GM21737 (cell line): ENCODE data around the gene TRIM66.

ENCODE experiments used
- ATAC-seq: cut with Tn5 transposase; IDR thresholded peaks from one replicate; pipeline ENCODE4 v1.9.1; 2021; ENCODE audit warnings: mild to moderate bottlenecking, moderate library complexity; ENCODE audit not compliant: unreplicated experiment

Gene TRIM66

DNA sequence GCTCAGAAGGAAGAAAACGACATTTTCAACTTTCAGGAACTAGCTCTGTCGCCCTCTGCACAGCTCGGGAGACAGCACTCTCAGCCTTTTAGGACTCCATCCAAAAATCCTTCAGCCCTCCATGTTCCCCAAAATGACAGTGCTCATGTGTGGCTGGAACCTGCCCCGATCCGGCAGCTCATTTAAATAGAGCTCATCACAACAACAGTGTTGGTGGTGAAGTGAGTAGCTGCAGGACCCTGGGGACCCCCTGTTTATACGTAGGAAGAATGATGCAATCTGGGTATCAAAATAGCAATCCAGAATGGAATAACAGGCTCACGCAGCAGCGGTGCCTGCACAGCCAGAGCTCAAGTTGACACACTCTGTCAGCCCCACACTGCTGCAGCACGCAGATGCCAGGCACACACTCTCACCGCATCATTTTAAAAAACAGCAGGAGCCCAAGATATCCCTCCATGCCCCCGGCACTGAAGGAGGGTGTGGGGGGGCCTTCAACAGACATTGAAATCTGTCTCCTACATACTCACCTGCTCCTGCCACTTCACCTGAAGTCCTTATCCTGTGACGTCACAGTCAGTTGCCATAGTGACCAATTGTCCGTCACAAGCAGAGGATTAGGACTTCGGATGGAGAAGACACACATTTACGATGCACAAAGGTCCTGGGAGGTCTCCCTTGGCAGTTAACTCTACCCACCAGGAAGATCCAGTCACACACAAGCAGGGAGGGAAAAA is 24.0 kb downstream of the TRIM66 start:
- ATAC-seq: no peak

DNA sequence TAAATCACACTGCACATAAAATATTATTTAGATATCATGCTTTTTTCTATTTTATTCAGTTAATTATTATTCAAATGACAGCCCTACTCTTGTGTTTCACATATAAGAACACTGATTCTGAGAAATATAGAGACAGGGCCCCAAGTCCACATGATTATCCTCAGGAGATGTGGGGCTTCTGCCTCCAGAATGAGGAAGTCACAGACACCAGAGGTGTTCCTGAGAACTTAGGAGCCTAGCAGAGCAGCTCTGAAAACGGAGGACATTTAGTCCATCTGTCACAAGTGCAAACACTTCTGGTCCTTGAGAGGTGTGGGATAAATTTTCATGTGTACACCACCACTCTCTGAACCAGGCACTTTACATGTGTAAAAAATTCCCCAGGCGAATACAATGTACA is 26.2 kb downstream of the TRIM66 start:
- ATAC-seq: no peak

DNA sequence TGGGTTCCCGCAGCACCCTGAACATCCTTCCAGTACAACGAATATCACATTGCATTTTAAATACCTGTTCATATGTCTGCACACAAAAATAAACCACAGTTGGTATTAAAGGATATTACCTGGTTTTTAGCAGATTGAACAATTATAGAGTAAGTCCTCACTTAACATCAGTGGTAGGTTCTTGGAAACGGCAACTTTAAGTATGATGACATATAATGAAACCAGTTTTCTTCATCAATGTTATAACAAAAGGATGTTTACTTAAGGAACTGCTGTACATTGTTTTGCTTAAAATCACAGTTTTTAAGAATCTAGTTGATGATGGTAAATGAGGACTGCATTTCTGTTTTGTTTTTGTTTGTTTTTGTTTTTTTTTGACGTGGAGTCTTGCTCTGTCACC is 28.0 kb downstream of the TRIM66 start:
- ATAC-seq: no peak

DNA sequence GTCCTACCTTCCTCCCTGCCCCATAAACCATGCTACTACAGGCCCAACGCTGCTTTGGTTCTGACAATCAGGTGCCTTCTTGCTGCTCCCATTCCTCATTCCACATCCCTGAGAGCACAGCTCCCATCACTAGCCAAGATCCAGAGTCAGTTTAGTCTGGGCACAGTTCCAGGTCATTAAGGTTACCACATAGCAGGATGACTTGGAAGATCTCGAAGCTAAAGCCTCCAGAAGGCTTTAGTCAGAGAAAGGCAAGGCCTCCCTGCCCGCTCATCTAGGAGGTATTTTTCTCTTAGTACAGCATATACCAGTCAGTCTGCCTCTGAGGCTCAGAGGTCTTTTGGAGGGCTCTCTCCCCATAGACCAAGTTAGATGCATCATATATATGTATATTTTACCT is 30.3 kb downstream of the TRIM66 start:
- no peak for ATAC-seq

- ATAC-seq: no peak
Observed at GRCh38 chr11:8650401-8650990, 32.0 kb downstream of the TRIM66 start.

GRCh38 chr11:8649361-8649760 is 33.1 kb downstream of the TRIM66 start:
- ATAC-seq: no peak

GRCh38 chr11:8646873-8647272 is 35.6 kb downstream of the TRIM66 start:
- no peak for ATAC-seq

DNA sequence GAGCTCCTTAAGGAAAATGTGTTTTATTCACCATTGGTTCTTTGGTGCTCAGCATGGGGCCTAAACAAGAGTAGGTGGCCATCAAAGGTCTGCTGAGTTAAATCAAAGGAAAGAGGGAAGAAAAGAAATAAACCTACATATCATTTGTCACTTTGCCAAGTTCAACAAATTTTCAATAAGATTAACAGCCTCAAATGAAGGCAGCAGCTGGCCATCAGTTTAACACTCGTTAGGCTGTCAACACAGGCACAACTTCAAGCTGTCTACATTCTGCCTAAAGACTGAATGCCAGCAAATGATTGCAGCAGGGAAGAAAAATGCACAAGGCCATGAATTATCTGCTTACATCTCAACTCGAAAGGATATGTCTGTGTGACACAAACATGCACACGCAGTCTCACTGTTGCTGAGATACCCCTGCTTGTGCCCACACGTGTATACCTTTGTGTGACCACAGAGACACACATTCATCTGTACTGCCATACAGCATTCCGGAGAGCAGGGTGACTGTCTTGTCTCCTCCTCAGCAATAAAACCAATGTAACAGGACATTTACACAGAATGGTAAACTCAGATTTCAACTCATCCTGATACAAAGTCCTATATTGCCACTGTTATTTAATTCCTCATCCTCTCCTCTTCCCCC is 40.1 kb downstream of the TRIM66 start:
- ATAC-seq: no peak

GRCh38 chr11:8641332-8641731 is 41.1 kb downstream of the TRIM66 start:
- no peak for ATAC-seq

DNA sequence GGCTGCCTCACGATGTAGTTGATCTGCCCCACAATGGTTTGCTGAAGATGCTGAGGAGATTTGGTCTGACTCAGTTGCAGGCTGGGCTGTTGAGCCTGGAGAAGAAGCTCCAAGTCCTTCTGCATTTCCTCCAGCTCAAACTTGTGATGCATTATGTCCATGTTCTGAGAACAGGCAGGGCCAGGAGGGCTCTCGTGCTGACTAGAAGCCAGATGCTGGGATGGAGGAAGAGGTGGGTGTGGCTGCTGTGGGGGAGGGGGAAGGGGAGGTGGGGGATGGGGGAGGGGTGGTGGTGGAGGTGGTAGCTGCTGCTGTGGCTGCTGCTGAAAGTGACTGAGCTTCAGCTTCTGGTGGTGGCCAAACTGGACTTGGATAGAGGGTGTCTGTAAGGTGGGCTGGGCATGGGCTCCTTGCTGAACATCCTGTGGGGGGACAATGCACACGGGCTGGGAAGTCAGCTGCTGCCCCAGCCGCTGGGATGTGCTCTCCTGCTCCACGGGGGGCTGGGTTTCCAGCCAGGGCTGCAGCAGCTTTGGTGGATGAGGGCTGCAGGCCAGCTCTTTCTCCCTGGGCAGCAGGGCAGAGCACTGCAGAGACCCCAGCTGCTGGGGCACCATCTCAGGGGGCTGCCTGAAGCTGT is 42.1 kb downstream of the TRIM66 start:
- ATAC-seq: no peak

DNA sequence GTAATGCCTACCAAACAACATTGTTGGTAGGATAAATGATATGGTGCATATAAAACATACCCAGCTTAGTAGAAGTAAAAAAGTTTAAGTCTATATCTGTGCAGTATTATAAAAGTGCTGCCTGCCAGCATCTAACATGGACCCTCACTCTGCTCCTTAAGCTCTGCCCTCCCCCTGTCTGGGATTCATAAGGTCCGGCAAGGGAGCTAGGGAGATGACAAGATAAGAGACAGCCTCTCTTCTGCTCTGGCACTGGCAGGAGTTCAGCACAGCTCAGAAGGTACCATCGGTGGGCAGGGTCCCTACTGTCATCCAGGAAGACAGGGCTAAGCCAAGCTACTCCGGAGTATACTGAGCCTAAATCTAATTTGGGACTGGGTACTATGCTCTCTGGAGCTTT is 42.8 kb downstream of the TRIM66 start:
- no peak for ATAC-seq

- no peak for ATAC-seq
Observed at GRCh38 chr11:8638300-8638699, 44.2 kb downstream of the TRIM66 start.

GRCh38 chr11:8636127-8636526 is 46.3 kb downstream of the TRIM66 start:
- no peak for ATAC-seq

DNA sequence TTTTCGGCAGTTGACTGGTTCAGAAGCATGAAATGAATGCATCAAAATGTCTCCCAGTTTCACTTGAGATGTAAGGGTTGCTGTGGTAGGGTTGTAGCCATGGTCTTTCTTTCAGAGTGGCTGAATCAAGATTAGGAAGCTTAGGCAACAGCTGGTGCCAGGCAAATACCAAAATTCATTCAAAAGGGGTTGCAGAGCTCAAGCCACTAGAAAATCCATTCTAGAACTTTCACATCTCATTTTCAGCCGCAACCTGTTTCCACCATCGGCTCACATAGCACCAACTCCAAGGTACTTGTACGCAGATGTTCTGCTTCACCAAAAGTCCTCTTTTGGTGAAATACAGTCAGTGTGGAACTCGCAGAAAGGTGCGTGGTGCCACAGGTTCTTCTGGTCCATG is 48.0 kb downstream of the TRIM66 start:
- no peak for ATAC-seq

DNA sequence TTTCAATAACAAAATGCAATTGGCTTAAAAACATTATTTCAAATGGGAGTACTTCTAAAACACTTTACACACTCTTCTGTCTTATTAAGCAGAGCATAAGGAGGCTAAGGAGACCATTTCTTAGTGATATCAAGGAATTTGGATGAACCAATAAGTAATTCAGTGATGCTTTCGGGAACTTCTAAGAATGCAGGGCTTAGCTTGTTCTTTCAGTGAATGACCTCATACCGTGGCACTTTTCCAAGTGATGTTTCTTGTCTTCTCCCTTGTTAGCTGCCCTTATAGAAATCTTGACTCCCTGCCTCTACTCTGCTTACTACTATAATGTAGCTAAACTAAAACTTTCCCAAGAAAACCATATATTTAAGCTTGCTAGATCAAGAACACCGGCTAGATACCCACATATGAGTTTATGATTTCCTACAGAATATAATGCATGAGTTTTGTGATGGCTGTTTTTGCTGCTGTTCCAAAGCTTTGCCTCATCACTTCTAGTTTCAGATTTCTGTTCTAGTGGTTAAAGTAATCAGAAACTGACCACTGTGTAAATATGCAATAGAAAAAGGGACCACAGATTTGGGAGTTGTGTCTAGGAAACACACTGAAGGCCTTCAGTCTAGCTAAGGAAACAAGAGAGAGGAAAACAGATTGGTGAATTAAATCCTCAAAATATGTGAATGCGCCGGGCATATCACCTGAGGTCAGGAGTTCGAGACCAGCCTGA is 50.9 kb downstream of the TRIM66 start:
- no peak for ATAC-seq

- ATAC-seq: no peak
Observed at GRCh38 chr11:8624698-8625097, 57.8 kb downstream of the TRIM66 start.

DNA sequence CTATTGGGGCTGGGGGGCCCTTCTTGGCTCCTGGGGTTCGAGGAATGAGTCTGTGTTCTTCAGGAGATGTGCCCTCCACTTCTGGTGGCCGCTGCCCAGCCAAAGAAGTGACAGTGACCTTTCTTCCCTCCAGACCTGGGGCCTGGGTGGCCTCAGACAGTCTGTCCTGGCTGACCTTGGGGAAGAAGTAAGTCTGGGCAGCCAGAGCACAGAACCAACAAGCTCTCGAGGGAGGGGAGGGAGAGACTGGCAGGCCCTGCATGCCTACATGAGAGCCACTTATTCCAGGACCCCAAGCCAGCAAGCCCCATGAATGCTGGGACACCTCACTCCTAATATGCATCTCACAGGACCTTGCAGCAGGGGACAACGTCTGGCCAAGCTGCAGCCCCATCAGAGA is 61.3 kb downstream of the TRIM66 start:
- ATAC-seq: no peak

- ATAC-seq: no peak
Observed at GRCh38 chr11:8617063-8617462, 65.4 kb downstream of the TRIM66 start.

- no peak for ATAC-seq
Observed at GRCh38 chr11:8615291-8616032, 67.0 kb downstream of the TRIM66 start.

DNA sequence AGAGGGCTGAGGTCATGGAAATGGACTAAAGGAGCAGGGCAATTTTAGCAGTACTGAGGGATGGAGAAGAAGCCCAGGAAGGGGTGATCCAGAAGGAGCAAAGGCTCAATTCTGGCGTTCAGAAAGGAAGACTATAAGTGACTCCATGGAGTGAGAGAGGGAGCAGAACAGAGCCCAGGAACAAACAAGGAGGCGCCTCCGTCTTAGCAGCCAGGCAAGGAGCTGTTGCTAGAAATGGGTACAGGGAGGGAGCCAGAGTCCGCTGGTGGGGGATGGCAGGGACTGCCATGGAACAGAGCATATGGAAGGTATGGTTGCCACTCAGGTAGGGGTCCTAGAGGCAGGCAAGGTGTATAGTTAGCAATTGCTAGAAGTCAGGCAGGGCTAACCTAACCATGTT is 68.0 kb downstream of the TRIM66 start:
- no peak for ATAC-seq

DNA sequence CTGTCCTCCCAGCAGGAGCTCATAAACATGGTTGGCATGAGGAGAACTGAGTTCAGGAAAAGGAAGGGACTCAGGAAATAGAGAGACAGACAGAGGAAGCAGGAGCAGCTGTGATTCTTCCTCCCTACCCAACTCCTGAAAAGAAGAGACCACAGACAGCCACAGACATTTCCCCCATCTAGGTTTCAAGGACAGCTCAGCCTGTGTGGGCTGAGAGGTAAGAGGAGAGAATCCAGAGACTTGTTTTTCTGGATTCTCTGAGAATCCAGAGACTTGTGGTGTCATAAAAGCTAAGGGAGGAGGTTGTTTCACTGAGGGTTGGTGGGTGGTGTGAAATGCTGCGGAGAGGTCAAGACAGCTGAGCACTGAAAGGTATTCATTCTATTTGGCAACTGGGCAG is 69.4 kb downstream of the TRIM66 start:
- ATAC-seq: no peak
